ENCODE measurements around the gene CPNE2.

CPNE2 gene

GRCh38 chr16:57137043-57137442 is 44.7 kb downstream of the CPNE2 start:
- Histone ChIP-seq H3K27me3 (ENCODE audit: control insufficient read depth in 1 of 2, insufficient read depth in 1 of 2, low read length in 2 of 2) (no peaks in the 10 kb centered on the region), H3K27ac (ENCODE audit: low read length, poor library complexity, severe bottlenecking) (no peak overlapping the region), H2BK120ac (ENCODE audit: low read depth, low read length) (no peak overlapping the region), H3K36me3 (ENCODE audit: control insufficient read depth in 1 of 2, insufficient read depth in 2 of 2, low read depth in 1 of 2, low read length in 2 of 2) (peaks cover 0 to 14% of the 10 kb centered on the region in 2 experiments), H2BK15ac (ENCODE audit: low read depth, poor library complexity, severe bottlenecking) (no peak overlapping the region), H2BK5ac (ENCODE audit: low read depth, low read length, poor library complexity, severe bottlenecking) (no peak overlapping the region), H3K79me1 (replicated peaks; ENCODE audit: low read length, poor library complexity, severe bottlenecking) (no peaks in the 10 kb centered on the region), H4K91ac (ENCODE audit: low read length) (no peak overlapping the region), H3K4me3 (ENCODE audit: insufficient read depth in 1 of 2, low read depth in 1 of 2, low read length in 2 of 2) (no peak overlapping the region), H3K14ac (ENCODE audit: low read length in 2 of 2) (no peak overlapping the region), H3K9ac (ENCODE audit: low read length) (no peak overlapping the region), H3K4me2 (ENCODE audit: low read length, poor library complexity, severe bottlenecking) (no peak overlapping the region), H3K4ac (ENCODE audit: low read depth in 1 of 2, low read length in 2 of 2) (no peak overlapping the region), H2BK12ac (ENCODE audit: low read length in 2 of 2) (no peak overlapping the region), H2AK5ac (ENCODE audit: low read length, severe bottlenecking) (no peak overlapping the region), H3K9me3 (ENCODE audit: control insufficient read depth, low read length) (no peaks in the 10 kb centered on the region), H3K18ac (ENCODE audit: low read depth in 1 of 2, low read length in 2 of 2) (no peak overlapping the region), H2AFZ (ENCODE audit: low read depth, low read length) (no peak overlapping the region), H3K23ac (ENCODE audit: low read length in 2 of 2) (no peak overlapping the region), H3K4me1 (ENCODE audit: control insufficient read depth, insufficient read depth, low read depth, low read length) (peaks cover 2% of the 10 kb centered on the region), H4K8ac (ENCODE audit: low read length) (no peak overlapping the region)
- WGBS, result 89% methylated on average over 14 of the region's 14 CpGs
- DNase-seq, result no peak

- Histone ChIP-seq H2BK12ac (ENCODE audit: low read length in 2 of 2) (no peak overlapping the region), H2AFZ (ENCODE audit: low read depth, low read length) (no peak overlapping the region), H3K4me3 (ENCODE audit: insufficient read depth in 1 of 2, low read depth in 1 of 2, low read length in 2 of 2) (no peak overlapping the region), H3K4ac (ENCODE audit: low read depth in 1 of 2, low read length in 2 of 2) (no peak overlapping the region), H2AK5ac (ENCODE audit: low read length, severe bottlenecking) (no peak overlapping the region), H2BK15ac (ENCODE audit: low read depth, poor library complexity, severe bottlenecking) (no peak overlapping the region), H2BK5ac (ENCODE audit: low read depth, low read length, poor library complexity, severe bottlenecking) (no peak overlapping the region), H3K36me3 (ENCODE audit: control insufficient read depth in 1 of 2, insufficient read depth in 2 of 2, low read depth in 1 of 2, low read length in 2 of 2) (peaks cover 0 to 9% of the 10 kb centered on the region in 2 experiments), H3K9me3 (ENCODE audit: control insufficient read depth, low read length) (no peaks in the 10 kb centered on the region), H2BK120ac (ENCODE audit: low read depth, low read length) (no peak overlapping the region), H3K23ac (ENCODE audit: low read length in 2 of 2) (no peak overlapping the region), H3K27me3 (ENCODE audit: control insufficient read depth in 1 of 2, insufficient read depth in 1 of 2, low read length in 2 of 2) (no peaks in the 10 kb centered on the region), H3K14ac (ENCODE audit: low read length in 2 of 2) (no peak overlapping the region), H3K27ac (ENCODE audit: low read length, poor library complexity, severe bottlenecking) (no peak overlapping the region), H3K4me1 (ENCODE audit: control insufficient read depth, insufficient read depth, low read depth, low read length) (peaks cover 2% of the 10 kb centered on the region), H3K9ac (ENCODE audit: low read length) (no peak overlapping the region), H4K8ac (ENCODE audit: low read length) (no peak overlapping the region), H3K79me1 (replicated peaks; ENCODE audit: low read length, poor library complexity, severe bottlenecking) (no peaks in the 10 kb centered on the region), H3K4me2 (ENCODE audit: low read length, poor library complexity, severe bottlenecking) (no peak overlapping the region), H3K18ac (ENCODE audit: low read depth in 1 of 2, low read length in 2 of 2) (no peak overlapping the region), H4K91ac (ENCODE audit: low read length) (no peak overlapping the region)
- no peak for DNase-seq
- 83% methylated on average over 10 of the region's 10 CpGs for WGBS
Observed at GRCh38 chr16:57137566-57138273, 45.3 kb downstream of the CPNE2 start.

- Histone ChIP-seq H3K18ac (ENCODE audit: low read depth in 1 of 2, low read length in 2 of 2) (no peak overlapping the region), H3K4me2 (ENCODE audit: low read length, poor library complexity, severe bottlenecking) (no peak overlapping the region), H3K9me3 (ENCODE audit: control insufficient read depth, low read length) (no peaks in the 10 kb centered on the region), H3K14ac (ENCODE audit: low read length in 2 of 2) (no peak overlapping the region), H2AFZ (ENCODE audit: low read depth, low read length) (no peak overlapping the region), H3K27ac (ENCODE audit: low read length, poor library complexity, severe bottlenecking) (no peak overlapping the region), H2BK120ac (ENCODE audit: low read depth, low read length) (no peak overlapping the region), H2BK12ac (ENCODE audit: low read length in 2 of 2) (no peak overlapping the region), H3K9ac (ENCODE audit: low read length) (no peak overlapping the region), H3K4ac (ENCODE audit: low read depth in 1 of 2, low read length in 2 of 2) (no peak overlapping the region), H3K4me1 (ENCODE audit: control insufficient read depth, insufficient read depth, low read depth, low read length) (peaks cover 2% of the 10 kb centered on the region), H3K36me3 (ENCODE audit: control insufficient read depth in 1 of 2, insufficient read depth in 2 of 2, low read depth in 1 of 2, low read length in 2 of 2) (peaks cover 0 to 14% of the 10 kb centered on the region in 2 experiments), H3K4me3 (ENCODE audit: insufficient read depth in 1 of 2, low read depth in 1 of 2, low read length in 2 of 2) (no peak overlapping the region), H4K8ac (ENCODE audit: low read length) (no peak overlapping the region), H2AK5ac (ENCODE audit: low read length, severe bottlenecking) (no peak overlapping the region), H2BK5ac (ENCODE audit: low read depth, low read length, poor library complexity, severe bottlenecking) (no peak overlapping the region), H4K91ac (ENCODE audit: low read length) (peak overlapping the region; percentile 3), H3K79me1 (replicated peaks; ENCODE audit: low read length, poor library complexity, severe bottlenecking) (no peaks in the 10 kb centered on the region), H3K23ac (ENCODE audit: low read length in 2 of 2) (no peak overlapping the region), H3K27me3 (ENCODE audit: control insufficient read depth in 1 of 2, insufficient read depth in 1 of 2, low read length in 2 of 2) (no peaks in the 10 kb centered on the region), H2BK15ac (ENCODE audit: low read depth, poor library complexity, severe bottlenecking) (no peak overlapping the region)
- no peak for DNase-seq
- WGBS, result 88% methylated on average over 10 of the region's 10 CpGs
Observed at GRCh38 chr16:57138281-57138935, 46.0 kb downstream of the CPNE2 start.

GRCh38 chr16:57140931-57141668 is 48.7 kb downstream of the CPNE2 start:
- H3K27ac ChIP-seq (ENCODE audit: low read length, poor library complexity, severe bottlenecking), result no peak overlapping the region
- H2AK5ac ChIP-seq (ENCODE audit: low read length, severe bottlenecking), result no peak overlapping the region
- H3K14ac ChIP-seq (ENCODE audit: low read length in 2 of 2), result no peak overlapping the region
- H3K79me1 ChIP-seq (replicated peaks; ENCODE audit: low read length, poor library complexity, severe bottlenecking), result no peaks in the 10 kb centered on the region
- H3K18ac ChIP-seq (ENCODE audit: low read depth in 1 of 2, low read length in 2 of 2), result no peak overlapping the region
- H2BK12ac ChIP-seq (ENCODE audit: low read length in 2 of 2), result no peak overlapping the region
- no peak overlapping the region for H3K9ac ChIP-seq (ENCODE audit: low read length)
- H3K4me3 ChIP-seq (ENCODE audit: insufficient read depth in 1 of 2, low read depth in 1 of 2, low read length in 2 of 2), result no peak overlapping the region
- no peak overlapping the region for H3K4ac ChIP-seq (ENCODE audit: low read depth in 1 of 2, low read length in 2 of 2)
- 94% methylated on average over 7 of the region's 7 CpGs for WGBS
- H3K4me2 ChIP-seq (ENCODE audit: low read length, poor library complexity, severe bottlenecking), result no peak overlapping the region
- H2AFZ ChIP-seq (ENCODE audit: low read depth, low read length), result no peak overlapping the region
- no peak overlapping the region for H4K8ac ChIP-seq (ENCODE audit: low read length)
- H2BK15ac ChIP-seq (ENCODE audit: low read depth, poor library complexity, severe bottlenecking), result no peak overlapping the region
- H2BK5ac ChIP-seq (ENCODE audit: low read depth, low read length, poor library complexity, severe bottlenecking), result no peak overlapping the region
- H3K27me3 ChIP-seq (ENCODE audit: control insufficient read depth in 1 of 2, insufficient read depth in 1 of 2, low read length in 2 of 2), result no peaks in the 10 kb centered on the region
- no peak overlapping the region for H4K91ac ChIP-seq (ENCODE audit: low read length)
- H3K23ac ChIP-seq (ENCODE audit: low read length in 2 of 2), result no peak overlapping the region
- H3K9me3 ChIP-seq (ENCODE audit: control insufficient read depth, low read length), result no peaks in the 10 kb centered on the region
- H3K36me3 ChIP-seq (ENCODE audit: control insufficient read depth in 1 of 2, insufficient read depth in 2 of 2, low read depth in 1 of 2, low read length in 2 of 2), result peaks cover 0 to 19% of the 10 kb centered on the region in 2 experiments
- no peak overlapping the region for H2BK120ac ChIP-seq (ENCODE audit: low read depth, low read length)
- H3K4me1 ChIP-seq (ENCODE audit: control insufficient read depth, insufficient read depth, low read depth, low read length), result peaks cover 9% of the 10 kb centered on the region
- no peak for DNase-seq
